ENCODE results near the gene GCKR.

GRCh38 chr2:27498975-27499374 is 2.3 kb downstream of the GCKR start:
- TF ChIP-seq POLR2AphosphoS5 (IDR thresholded peaks at IDR 0.05; ENCODE audit: low read depth, low read length) (no peak), REST (IDR thresholded peaks at IDR 0.05; ENCODE audit: insufficient read depth in 1 of 2, low read depth in 2 of 2, low read length in 2 of 2) (no peak), TAF1 (IDR thresholded peaks at IDR 0.05; ENCODE audit: borderline replicate concordance, insufficient read depth, low read length) (no peak), SIN3A (IDR thresholded peaks at IDR 0.05; ENCODE audit: borderline replicate concordance, insufficient read depth, low read length) (no peak), FOXP2 (optimal IDR thresholded peaks at IDR 0.05; ENCODE audit: borderline replicate concordance, extremely low read depth, extremely low read length, insufficient read depth) (no peak)

Data from PFSK-1 (cell line).